ENCODE data around the gene PLA2G3.

The PLA2G3 gene

DNA sequence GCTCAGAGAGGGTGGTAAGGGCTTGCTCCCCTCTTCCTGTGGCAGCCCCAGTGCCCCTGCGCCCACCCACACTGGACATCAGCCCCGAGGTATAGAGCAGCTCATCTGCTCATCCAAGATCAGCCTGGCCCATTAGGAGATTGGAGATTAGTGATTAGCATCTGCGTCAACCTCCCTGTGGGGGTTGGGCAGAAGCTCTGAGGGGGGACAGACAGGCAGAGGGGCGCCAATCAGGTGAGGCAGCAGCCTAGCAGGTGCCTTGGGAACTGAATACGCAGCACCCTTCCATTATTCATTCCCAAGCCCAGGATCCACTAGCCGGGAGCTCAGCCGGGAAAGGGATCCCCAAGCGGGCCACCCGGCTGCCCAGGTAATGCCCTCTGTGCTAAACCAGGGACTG is 48.1 kb downstream of the PLA2G3 start:
- DNase-seq (ENCODE audit: low read depth), result no peak
- H3K4me3 ChIP-seq (ENCODE audit: low read depth, low read length), result no peak overlapping the region
- TF ChIP-seq, protein P1, sequence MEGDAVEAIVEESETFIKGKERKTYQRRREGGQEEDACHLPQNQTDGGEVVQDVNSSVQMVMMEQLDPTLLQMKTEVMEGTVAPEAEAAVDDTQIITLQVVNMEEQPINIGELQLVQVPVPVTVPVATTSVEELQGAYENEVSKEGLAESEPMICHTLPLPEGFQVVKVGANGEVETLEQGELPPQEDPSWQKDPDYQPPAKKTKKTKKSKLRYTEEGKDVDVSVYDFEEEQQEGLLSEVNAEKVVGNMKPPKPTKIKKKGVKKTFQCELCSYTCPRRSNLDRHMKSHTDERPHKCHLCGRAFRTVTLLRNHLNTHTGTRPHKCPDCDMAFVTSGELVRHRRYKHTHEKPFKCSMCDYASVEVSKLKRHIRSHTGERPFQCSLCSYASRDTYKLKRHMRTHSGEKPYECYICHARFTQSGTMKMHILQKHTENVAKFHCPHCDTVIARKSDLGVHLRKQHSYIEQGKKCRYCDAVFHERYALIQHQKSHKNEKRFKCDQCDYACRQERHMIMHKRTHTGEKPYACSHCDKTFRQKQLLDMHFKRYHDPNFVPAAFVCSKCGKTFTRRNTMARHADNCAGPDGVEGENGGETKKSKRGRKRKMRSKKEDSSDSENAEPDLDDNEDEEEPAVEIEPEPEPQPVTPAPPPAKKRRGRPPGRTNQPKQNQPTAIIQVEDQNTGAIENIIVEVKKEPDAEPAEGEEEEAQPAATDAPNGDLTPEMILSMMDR (IDR thresholded peaks at IDR 0.05; ENCODE audit: low read depth, low read length, missing control alignments), result no peak

DNA sequence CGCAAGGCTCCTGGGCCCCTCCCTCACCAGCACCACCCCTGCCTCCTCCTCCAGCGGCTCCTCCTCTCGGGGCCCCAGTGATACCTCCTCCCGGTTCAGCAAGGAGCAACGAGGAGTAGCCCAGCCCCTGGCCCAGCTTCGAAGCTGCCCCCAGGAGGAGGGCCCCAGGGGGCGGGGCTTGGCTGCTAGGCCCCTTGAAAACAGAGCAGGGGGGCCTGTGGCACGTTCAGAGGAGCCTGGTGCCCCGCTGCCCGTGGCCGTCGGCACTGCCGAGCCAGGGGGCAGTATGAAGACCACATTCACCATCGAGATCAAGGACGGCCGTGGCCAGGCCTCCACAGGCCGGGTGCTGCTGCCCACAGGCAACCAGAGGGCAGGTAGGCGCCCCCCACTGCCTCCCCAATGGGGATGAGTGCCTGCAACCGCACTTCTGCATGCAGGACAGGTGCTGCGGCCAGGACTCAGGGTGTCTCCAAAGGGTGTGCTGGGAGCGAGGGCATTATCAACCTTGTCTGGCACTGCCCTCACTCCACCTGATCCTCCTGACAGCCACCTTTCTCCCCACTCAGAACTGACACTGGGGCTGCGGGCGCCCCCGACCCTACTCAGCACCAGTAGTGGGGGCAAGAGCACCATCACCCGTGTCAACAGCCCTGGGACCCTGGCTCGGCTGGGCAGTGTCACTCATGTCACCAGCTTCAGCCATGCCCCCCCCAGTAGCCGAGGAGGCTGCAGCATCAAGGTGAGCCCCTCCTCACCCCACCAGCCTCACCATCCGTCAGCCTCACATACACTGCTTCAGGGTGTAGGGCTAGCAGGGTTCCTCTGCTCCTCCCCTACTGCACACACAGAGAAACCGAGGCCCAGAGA is 49.0 kb downstream of the PLA2G3 start:
- no peak overlapping the region for H3K4me3 ChIP-seq (ENCODE audit: low read depth, low read length)
- TF ChIP-seq, protein P1 (IDR thresholded peaks at IDR 0.05; ENCODE audit: low read depth, low read length, missing control alignments), result no peak
- DNase-seq (ENCODE audit: low read depth), result no peak

DNA sequence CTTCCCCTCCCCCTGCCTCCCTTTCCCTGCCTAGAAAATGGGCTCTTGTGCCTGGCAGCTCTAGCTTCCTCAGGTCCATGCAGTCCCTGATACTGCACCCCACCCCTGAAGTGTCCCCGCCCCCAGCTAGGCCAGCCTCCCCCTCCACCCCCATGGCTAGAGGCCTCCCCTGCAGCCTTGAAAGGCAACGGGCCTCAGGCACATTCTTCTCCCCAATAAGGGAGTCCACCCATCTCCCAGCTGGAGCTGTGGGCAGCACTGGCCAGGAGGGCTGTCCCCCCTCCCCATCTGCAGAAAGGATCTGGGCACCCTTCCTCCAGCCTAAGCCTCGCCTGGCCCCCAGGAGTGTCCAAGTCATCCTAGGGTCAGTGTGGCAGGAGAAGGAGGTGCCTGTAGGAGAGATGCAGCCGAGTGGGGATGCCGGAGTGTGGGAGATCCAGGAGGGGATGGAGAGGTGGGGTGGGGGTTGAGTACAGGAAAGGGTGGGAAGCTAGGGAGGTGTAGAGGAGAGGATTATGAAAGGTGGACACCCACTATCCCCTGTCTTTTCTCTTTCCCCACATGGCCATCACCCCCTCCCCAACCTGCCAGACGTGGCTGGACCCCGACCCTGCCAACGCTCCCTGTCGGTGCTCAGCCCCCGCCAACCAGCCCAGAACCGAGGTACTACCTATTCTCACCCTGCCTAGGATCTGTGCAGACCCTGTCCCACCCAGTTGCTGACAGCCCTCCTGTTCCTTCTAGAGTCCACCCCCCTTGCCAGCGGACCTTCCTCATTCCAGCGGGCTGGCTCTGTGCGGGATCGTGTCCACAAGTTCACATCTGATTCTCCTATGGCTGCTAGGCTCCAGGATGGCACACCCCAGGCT is 49.9 kb downstream of the PLA2G3 start:
- no peak for DNase-seq (ENCODE audit: low read depth)
- H3K4me3 ChIP-seq (ENCODE audit: low read depth, low read length), result no peak overlapping the region
- TF ChIP-seq, protein P1 (IDR thresholded peaks at IDR 0.05; ENCODE audit: low read depth, low read length, missing control alignments), result no peak

DNA sequence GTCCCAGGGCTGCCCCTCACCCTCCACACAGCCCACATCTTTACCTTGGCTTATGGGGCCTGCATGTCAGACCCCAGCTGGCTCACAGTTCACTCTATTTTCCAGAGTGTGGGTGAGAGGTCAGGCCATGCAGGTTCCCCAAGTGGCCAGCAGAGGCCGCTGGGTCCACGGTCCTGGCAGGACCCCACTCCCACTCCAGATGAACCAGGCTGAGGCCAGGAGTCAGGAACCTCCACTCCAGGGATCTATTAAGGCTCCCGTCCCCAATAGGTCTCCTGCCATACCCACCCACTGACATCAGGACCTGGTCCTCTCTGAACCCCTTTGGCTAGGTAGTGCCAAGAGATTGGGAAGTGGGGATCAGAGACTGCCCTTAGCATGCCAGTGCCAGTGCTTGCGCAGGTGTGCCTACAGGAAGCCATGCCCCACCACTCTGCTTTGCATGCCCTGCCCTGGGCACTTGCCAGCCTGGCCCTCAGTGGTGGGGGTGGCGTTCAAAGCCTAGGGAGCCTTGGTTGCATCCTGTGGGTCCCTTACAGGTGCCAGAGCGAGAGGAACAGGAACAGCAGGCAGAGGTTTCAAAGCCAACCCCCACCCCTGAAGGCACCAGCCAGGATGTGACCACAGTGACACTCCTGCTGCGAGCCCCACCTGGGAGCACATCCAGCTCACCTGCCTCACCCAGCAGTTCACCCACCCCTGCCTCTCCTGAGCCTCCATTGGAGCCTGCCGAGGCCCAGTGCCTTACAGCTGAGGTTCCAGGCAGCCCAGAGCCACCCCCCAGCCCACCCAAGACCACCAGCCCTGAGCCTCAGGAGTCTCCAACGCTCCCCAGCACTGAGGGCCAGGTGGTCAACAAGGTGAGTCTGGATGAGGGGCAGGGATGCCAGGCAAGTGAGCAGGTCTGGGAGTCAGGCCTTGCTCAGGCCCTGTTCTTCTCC is 50.9 kb downstream of the PLA2G3 start:
- no peak overlapping the region for H3K4me3 ChIP-seq (ENCODE audit: low read depth, low read length)
- no peak for DNase-seq (ENCODE audit: low read depth)
- TF ChIP-seq, protein P1 (IDR thresholded peaks at IDR 0.05; ENCODE audit: low read depth, low read length, missing control alignments), result peak; percentile 87

DNA sequence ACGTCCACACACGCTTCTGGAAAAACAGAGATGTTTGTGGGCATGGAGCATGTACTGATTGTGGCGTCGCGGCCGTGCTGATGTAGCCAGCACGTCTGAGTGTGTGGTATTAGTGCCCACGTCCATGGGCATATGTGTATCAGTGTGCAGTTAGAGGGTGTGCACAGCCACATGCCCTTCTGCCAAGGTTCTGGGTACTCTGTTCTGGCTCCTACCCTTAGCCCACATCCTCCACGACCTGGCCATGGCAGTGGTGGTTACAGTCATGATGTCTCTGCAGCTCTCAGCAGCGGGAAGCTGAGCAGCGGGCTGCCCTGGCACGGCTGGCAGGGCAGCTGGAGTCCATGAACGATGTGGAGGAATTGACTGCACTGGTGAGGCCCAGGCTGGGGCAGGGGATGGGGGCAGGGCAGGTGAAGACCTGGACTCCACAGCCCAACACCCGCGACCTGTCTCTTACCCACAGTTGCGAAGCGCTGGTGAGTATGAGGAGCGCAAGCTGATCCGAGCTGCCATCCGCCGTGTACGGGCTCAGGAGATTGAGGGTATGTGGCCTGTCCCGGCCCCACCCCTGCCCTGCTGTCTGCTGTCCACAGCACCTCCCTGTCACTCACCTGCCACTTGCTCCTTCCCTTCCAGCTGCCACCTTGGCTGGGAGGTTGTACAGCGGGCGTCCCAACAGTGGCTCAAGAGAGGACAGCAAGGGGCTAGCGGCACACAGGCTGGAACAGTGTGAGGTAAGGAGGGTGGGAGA is 51.9 kb downstream of the PLA2G3 start:
- DNase-seq (ENCODE audit: low read depth), result no peak
- TF ChIP-seq, protein P1 (IDR thresholded peaks at IDR 0.05; ENCODE audit: low read depth, low read length, missing control alignments), result no peak
- H3K4me3 ChIP-seq (ENCODE audit: low read depth, low read length), result no peak overlapping the region

All from GM12864 (cell line).